SKM-1 (cell line): Measurements from ENCODE around the gene CPED1.
"Not testable (repeated sequence)": the region's sequence is repeated elsewhere in the genome, so short reads cannot be mapped to it uniquely, and the experiment has no call there.

Experiments used
- DNase-seq: peaks from one replicate; lab custom pipeline; 2025; ENCODE audit not compliant: unreplicated experiment; lab: John Stamatoyannopoulos, UW

The CPED1 gene

GRCh38 chr7:121305109-121305508 is 316.6 kb downstream of the CPED1 start:
- DNase-seq: no peak

- DNase-seq: no peak
Measured at GRCh38 chr7:121306565-121306964, 318.1 kb downstream of the CPED1 start.

GRCh38 chr7:121307021-121307574 is 318.6 kb downstream of the CPED1 start:
- DNase-seq: no peak

- DNase-seq: no peak
Measured at GRCh38 chr7:121313220-121313792, 324.8 kb downstream of the CPED1 start.

GRCh38 chr7:121313793-121314676 is 325.5 kb downstream of the CPED1 start:
- no peak for DNase-seq

- DNase-seq: not testable (repeated sequence)
Measured at GRCh38 chr7:121315170-121315569, 326.7 kb downstream of the CPED1 start.

- DNase-seq: no peak
Measured at GRCh38 chr7:121322460-121322859, 333.9 kb downstream of the CPED1 start.

GRCh38 chr7:121323515-121324302 is 335.2 kb downstream of the CPED1 start:
- no peak for DNase-seq

GRCh38 chr7:121327671-121328070 is 339.2 kb downstream of the CPED1 start:
- DNase-seq: no peak

GRCh38 chr7:121328508-121329190 is 340.1 kb downstream of the CPED1 start, which contains the start of gene WNT16:
TSS of gene WNT16 (plus strand) at chr7:121329000. CDS start at chr7:121329293, 293 bp downstream.
- DNase-seq: no peak

GRCh38 chr7:121329191-121330052 is 340.9 kb downstream of the CPED1 start:
- no peak for DNase-seq

- DNase-seq: no peak
Measured at GRCh38 chr7:121330053-121330833, 341.7 kb downstream of the CPED1 start.

- no peak for DNase-seq
Measured at GRCh38 chr7:121331048-121331447, 342.5 kb downstream of the CPED1 start.

GRCh38 chr7:121331574-121331973 is 343.1 kb downstream of the CPED1 start:
- DNase-seq: no peak

- DNase-seq: no peak
Measured at GRCh38 chr7:121334376-121334775, 345.9 kb downstream of the CPED1 start.

- DNase-seq: no peak
Measured at GRCh38 chr7:121334875-121335648, 346.6 kb downstream of the CPED1 start.

GRCh38 chr7:121336579-121336978 is 348.1 kb downstream of the CPED1 start:
- no peak for DNase-seq

GRCh38 chr7:121337398-121337797 is 348.9 kb downstream of the CPED1 start:
- DNase-seq: no peak
